Lower leg skin (tissue), 3 donors: Measurements from ENCODE around the gene PMIS2.

ENCODE experiments used
- CTCF ChIP-seq, 3 donors: fragments of 450-650 bp; IDR thresholded peaks; one replicate each; pipeline ENCODE4 v1.5.1; 2016; ENCODE audit warnings: antibody characterized with exemption in 3 of 3, mild to moderate bottlenecking in 3 of 3, moderate library complexity in 2 of 3
- POLR2A ChIP-seq, 2 donors: fragments of 450-650 bp; IDR thresholded peaks; one replicate each; pipeline ENCODE4 v1.6.1; 2016 to 2017; ENCODE audit warnings: antibody characterized with exemption in 2 of 2, mild to moderate bottlenecking in 1 of 2, moderate library complexity in 1 of 2

GRCh38 chr19:35569281-35569781, 16.6 kb upstream of the PMIS2 start:
- TF ChIP-seq POLR2A (IDR thresholded peaks at IDR 0.05) (no peak), CTCF (IDR thresholded peaks at IDR 0.05) (no peak)
